HG02840 (cell line): ENCODE measurements around the gene SCAMP5.

ENCODE experiments used
- ATAC-seq: cut with Tn5 transposase; IDR thresholded peaks from one replicate; pipeline ENCODE4 v1.9.1; 2021; ENCODE audit warnings: mild to moderate bottlenecking, moderate library complexity, moderate number of reproducible peaks; ENCODE audit not compliant: unreplicated experiment, low FRiP score

The SCAMP5 gene

GRCh38 chr15:75043509-75044257 is 48.3 kb downstream of the SCAMP5 start:
- ATAC-seq: peak; percentile 27

- no peak for ATAC-seq
Measured at GRCh38 chr15:75044258-75044878, 49.0 kb downstream of the SCAMP5 start.

- ATAC-seq: no peak
Measured at GRCh38 chr15:75045332-75046015, 50.1 kb downstream of the SCAMP5 start.

DNA sequence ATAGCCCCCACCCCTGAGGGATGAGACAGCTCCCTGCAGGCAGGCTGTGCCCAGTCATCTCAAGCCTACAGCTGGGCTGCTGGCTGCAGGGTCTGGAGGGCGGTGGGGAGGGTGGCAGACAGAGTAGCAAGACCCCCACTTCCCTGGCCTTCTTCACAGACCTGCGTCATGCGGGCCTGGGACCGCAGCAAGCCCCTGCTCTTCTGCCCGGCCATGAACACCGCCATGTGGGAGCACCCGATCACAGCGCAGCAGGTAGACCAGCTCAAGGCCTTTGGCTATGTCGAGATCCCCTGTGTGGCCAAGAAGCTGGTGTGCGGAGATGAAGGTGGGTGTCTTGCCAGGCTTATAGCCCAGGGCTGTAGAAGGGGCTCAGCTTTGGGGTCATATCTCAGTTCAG is 53.0 kb downstream of the SCAMP5 start:
- ATAC-seq: no peak

GRCh38 chr15:75049392-75049791 is 54.0 kb downstream of the SCAMP5 start:
- no peak for ATAC-seq

DNA sequence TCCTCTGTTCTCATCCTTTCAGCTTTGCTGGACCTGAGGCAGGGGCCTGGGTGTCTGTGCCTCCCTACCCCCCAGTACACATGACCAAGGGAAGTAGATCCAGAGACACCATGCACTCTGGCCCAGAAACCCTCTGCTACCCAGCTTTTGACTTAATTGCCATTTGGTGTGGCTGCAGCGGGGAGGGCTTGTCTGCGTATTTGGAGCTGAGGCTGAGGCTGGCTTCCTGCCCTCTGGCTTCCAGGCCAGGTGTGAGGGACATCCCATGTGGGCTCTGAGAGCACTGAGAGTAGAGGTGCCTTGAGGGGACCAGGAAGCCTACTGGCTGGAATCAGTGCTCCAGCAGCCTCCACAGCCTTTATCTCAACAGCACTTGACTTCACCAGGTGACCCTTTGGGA is 54.9 kb downstream of the SCAMP5 start:
- no peak for ATAC-seq

DNA sequence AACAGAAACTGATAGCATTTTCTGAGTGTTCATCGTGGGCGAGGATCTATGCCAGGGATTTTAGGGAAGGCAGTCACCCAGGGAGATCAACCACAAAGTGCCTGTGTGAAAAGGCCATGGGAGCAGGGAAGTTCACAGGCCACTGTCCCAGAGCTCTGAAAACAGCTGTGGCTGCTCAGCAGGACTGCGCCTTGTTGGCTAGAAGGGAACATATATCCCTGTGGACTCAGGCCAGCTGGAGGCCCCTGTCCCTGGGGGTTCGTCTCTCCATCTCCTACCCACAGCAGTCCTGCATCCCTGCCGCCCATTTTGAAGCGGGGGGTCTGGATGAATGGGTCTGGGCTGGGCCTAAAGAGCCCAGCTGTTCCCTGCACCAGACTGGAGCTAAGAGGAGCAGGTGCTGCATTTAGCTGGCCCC is 55.8 kb downstream of the SCAMP5 start:
- no peak for ATAC-seq

DNA sequence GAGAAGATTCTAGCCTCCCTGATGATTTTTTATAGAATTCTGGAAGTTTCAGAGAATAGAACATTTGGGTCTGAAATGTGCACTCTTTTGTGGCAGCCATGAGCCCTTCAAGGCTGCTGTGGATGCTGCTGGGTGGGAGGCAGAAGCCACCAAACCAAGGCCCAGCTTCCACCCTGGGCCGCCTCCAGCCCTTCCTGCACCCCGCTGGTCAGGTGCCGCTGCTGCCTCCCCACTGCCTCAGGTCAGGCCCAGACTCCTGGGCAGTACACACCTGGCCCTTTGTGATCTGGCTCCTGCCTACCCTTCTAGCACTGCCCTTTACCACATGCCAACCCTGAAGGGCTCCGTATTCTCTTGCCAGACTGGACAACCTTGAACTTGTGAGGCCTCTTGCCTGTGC is 56.3 kb downstream of the SCAMP5 start:
- ATAC-seq: no peak

DNA sequence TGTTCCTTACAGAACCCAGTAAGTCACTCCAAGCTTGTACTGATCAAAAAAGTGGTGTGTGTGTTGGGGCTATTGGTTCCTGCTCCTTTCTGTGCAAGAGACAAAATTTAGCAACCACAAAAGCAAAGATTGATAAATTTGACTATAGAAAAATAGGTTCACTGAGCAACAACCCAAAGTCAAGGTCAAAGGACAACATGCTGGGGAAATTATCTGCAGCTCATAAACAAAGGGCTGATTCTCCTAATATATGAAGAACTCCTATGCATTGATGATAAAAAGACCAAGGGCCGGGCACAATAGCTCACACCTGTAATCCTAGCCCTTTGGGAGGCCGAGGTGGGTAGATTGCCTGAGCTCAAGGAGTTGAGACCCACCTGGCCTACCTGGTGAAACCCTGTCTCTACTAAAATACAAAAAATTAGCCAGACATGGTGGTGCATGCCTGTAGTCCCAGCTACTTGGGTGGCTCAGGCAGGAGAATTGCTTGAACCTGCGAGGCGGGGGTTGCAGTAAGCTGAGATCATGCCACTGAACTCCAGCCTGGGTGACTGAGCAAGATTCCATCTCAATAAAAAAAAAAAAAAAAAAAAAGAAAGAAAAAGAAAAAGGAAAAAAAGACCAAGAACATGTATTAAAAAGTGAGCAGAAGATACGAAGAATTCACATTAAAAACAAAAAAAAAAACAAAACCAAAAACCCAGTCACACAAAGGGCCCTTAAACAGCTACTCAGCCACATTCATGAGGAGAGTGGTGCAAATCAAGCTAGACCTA is 57.8 kb downstream of the SCAMP5 start:
- no peak for ATAC-seq

- ATAC-seq: no peak
Measured at GRCh38 chr15:75053748-75054125, 58.4 kb downstream of the SCAMP5 start.

GRCh38 chr15:75054172-75054897 is 59.0 kb downstream of the SCAMP5 start:
- no peak for ATAC-seq

- no peak for ATAC-seq
Measured at GRCh38 chr15:75056036-75056435, 60.7 kb downstream of the SCAMP5 start.

- no peak for ATAC-seq
Measured at GRCh38 chr15:75058127-75058905, 63.0 kb downstream of the SCAMP5 start.

DNA sequence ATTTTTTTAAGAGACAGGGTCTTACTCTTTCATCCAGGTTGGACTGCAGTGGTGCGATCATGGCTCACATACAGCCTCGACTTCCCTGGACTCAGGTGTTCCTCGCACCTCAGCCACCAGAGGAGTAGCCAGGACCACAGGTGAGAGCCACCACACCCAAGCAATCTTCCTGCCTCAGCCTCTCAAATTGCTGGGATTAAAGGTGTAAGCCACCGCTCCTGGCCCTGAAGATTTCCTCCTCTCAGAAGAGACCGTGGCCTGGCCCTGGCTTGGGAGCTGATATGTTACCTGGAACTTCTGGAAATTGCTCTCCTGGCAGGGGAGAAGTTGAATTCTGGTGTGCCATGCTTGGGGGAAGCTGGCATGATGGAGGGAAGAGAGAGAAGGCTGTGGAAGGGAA is 64.2 kb downstream of the SCAMP5 start:
- ATAC-seq: no peak

- no peak for ATAC-seq
Measured at GRCh38 chr15:75061272-75061671, 65.9 kb downstream of the SCAMP5 start.

DNA sequence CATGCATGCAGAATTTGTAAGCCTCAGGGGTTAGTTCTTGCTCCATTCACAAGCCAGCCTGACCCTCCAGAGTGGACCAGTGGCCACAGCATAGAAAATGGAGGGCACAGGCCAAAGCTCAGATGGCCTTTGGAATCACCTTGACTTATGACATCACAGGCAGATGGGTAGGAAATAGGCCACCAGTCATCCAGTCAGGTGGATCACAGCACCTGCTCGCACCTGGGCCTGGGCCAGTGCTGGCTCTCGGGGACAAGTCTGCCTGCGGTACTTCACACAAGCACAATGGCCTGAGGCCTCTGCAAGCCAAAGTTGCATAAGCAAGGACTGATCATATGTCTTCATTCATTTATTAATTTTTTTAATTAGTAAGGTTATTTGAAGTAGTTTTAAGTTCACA is 67.3 kb downstream of the SCAMP5 start:
- no peak for ATAC-seq

DNA sequence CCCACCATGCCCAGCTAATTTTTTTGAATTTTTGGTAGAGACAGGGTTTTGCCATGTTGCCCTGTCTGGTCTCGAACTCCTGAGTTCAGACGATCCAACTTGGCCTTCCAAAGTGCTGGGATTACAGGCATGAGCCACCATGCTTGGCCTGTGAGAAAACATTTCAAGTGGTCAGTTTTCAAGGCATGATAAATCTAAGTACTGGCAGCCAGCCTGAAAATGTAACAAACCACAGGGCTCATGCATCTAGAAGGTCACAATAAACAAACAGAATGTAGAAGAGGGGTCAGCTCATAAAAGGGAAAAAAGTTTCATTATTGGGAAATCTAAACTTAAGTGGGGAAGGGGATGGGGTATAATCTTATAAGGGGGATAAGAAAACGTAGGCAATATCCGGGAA is 68.0 kb downstream of the SCAMP5 start:
- no peak for ATAC-seq

DNA sequence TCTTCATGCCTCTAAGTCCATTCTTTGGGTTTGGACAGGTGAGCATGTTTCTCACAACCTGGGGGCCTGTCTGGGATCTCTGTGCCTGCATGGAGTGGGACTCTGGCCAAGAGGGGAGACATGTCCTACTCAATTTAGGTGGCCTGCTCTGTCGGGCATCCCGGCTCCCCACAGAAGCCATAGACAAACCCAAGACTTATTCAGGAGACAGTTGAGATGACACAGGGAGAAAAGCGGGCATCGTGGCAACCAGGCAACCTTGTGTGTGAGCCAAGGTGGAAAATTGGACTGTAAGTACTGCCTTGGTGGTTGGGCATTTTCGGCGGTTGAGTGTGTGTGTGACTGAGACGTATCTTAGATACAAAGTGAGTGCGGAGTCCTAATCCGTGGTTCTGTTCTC is 68.5 kb downstream of the SCAMP5 start:
- no peak for ATAC-seq

DNA sequence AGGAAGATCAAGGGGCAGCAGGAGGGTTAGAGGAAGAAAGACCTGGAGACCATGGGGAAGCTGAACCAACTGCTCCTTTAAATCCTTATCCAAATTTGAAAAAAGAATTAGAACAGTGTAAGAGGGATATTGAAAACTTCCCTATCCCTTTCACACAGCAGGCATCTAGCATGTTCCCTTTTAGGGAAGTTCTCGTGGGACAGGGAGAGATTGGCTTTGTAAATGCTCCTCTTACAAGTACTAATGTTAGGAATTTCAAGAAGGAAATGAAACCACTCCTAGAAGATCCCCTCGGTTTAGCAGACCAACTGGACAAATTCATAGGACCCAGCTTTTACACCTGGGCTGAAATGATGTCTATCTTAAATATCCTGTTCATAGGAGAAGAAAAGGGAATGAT is 69.5 kb downstream of the SCAMP5 start:
- ATAC-seq: no peak

DNA sequence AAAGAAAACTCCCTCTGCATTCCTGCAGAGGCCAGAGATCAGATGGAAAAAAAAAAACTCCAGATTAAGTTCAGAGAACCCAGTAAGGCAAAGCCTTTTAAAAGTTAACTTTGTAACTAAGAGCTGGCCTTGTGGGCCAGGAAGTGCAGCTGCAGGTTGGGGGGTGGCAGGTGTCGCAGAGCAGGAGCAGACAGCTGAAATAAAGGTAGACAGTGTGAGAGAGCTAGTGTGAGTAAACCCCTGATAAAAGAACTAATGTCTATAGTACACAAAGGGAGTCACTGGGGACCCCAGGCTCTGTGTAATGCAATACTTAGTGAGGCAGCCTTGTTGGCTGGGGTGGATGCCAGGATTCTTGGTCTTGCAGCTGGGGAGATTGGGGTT is 70.1 kb downstream of the SCAMP5 start:
- no peak for ATAC-seq
